Smooth muscle cell (in vitro differentiated cells): ENCODE measurements around the gene EEPD1. TPM values are rescaled to one million over a fixed set of nuclear protein-coding genes. Genes with fewer than 3 reads are reported as not detected.

Experiments
- DNase-seq: peaks from one replicate; lab custom pipeline; 2025; ENCODE audit not compliant: unreplicated experiment; lab: John Stamatoyannopoulos, UW
- H2AFZ ChIP-seq: fragments of 200-600 bp; sonication (generic); 2 replicates; pipeline ENCODE4 v1.6.0; 2016; ENCODE audit warnings: antibody characterized with exemption, low read depth, mild to moderate bottlenecking
- H3F3A ChIP-seq: fragments of 200-600 bp; sonication (generic); 2 replicates; pipeline ENCODE4 v1.6.0; 2017; ENCODE audit warnings: antibody characterized with exemption, low read depth
- H3K27ac ChIP-seq: fragments of 200-600 bp; sonication (generic); 2 replicates; pipeline ENCODE4 v1.5.1; 2016; ENCODE audit warnings: low read depth, mild to moderate bottlenecking
- H3K27me3 ChIP-seq: fragments of 200-600 bp; sonication (generic); 2 replicates; pipeline ENCODE4 v1.6.1; 2016; ENCODE audit warnings: low read depth, mild to moderate bottlenecking
- H3K36me3 ChIP-seq: fragments of 200-600 bp; sonication (generic); 2 replicates; pipeline ENCODE4 v1.5.1; 2016; ENCODE audit warnings: low read depth
- H3K4me1 ChIP-seq: fragments of 200-600 bp; sonication (generic); 2 replicates; pipeline ENCODE4 v1.5.1; 2016; ENCODE audit warnings: low read depth
- H3K4me2 ChIP-seq: fragments of 200-600 bp; sonication (generic); 2 replicates; pipeline ENCODE4 v1.6.0; 2016; ENCODE audit warnings: mild to moderate bottlenecking
- H3K4me3 ChIP-seq: fragments of 200-600 bp; sonication (generic); 2 replicates; pipeline ENCODE4 v1.5.1; 2016; ENCODE audit warnings: mild to moderate bottlenecking
- H3K79me2 ChIP-seq: fragments of 200-600 bp; sonication (generic); 2 replicates; pipeline ENCODE4 v1.6.0; 2016; ENCODE audit warnings: low read depth, mild to moderate bottlenecking
- H3K9ac ChIP-seq: fragments of 200-600 bp; sonication (generic); 2 replicates; pipeline ENCODE4 v1.6.0; 2016; ENCODE audit warnings: low read depth
- H3K9me3 ChIP-seq: fragments of 200-600 bp; sonication (generic); replicated peaks from 2 replicates; pipeline ENCODE4 v1.5.1; 2016; ENCODE audit warnings: low read depth
- H4K20me1 ChIP-seq: fragments of 200-600 bp; sonication (generic); 2 replicates; pipeline ENCODE4 v1.6.0; 2016; ENCODE audit warnings: low read depth
- WGBS: methylation state at CpG from one replicate; pipeline ENCODE4 v1.1.7; 2016; ENCODE audit warnings: low lambda C conversion rate; 5-methylcytosine and 5-hydroxymethylcytosine counted together
- polyA plus RNA-seq: library from polyadenylated mRNA; unstranded; fragments of >200 nt; fragmentation: Nextera tagmentation; extraction: Ambion mirVana; gene quantifications from 2 replicates; pipeline ENCODE4 v1.2.1, GENCODE V29; 2016
- total RNA-seq: library from RNA; depleted of rRNA; stranded (reverse); fragments of >200 nt; gene quantifications from 2 replicates; pipeline ENCODE4 v1.2.3, GENCODE V29; 2014
- TF ChIP-seq, protein P1 (sequence below): fragments of 200-600 bp; sonication (generic); IDR thresholded peaks from 2 replicates; pipeline ENCODE4 v1.5.1; 2017; ENCODE audit warnings: borderline replicate concordance, mild to moderate bottlenecking, antibody characterized with exemption; ENCODE audit not compliant: insufficient read depth, poor library complexity, severe bottlenecking

Gene EEPD1
- total and polyA plus RNA-seq, 2 experiments from 2014 or later = 1.5 TPM

DNA sequence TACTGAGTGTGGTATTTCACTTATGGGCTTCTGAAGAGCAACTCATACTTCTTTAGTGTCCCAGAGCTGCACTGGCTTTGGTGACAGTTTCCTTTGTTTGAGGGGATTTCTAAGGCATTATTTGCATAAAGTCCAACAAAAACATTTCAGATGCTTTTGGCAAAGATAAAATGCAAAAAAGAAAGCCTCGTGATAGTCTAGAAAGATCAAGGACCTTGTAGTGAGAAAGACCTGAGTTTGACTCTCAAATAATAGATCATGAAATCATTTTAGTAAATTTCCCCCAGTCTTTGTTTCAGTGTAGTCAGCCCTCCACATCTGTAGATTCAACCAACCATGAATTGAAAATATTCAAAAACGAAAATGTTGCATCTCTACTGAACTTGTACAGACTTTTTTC, 107.4 kb downstream of the EEPD1 start:
- Histone ChIP-seq H3K36me3 (no peaks in the 10 kb centered on the region), H3K79me2 (no peaks in the 10 kb centered on the region), H3K9ac (no peak overlapping the region), H3K4me2 (no peak overlapping the region), H3K27me3 (no peaks in the 10 kb centered on the region), H3K9me3 (no peaks in the 10 kb centered on the region), H3F3A (no peaks in the 10 kb centered on the region), H3K4me3 (no peak overlapping the region), H3K4me1 (peaks cover 9% of the 10 kb centered on the region), H3K27ac (no peak overlapping the region), H4K20me1 (no peaks in the 10 kb centered on the region), H2AFZ (no peak overlapping the region)
- TF ChIP-seq, protein P1, sequence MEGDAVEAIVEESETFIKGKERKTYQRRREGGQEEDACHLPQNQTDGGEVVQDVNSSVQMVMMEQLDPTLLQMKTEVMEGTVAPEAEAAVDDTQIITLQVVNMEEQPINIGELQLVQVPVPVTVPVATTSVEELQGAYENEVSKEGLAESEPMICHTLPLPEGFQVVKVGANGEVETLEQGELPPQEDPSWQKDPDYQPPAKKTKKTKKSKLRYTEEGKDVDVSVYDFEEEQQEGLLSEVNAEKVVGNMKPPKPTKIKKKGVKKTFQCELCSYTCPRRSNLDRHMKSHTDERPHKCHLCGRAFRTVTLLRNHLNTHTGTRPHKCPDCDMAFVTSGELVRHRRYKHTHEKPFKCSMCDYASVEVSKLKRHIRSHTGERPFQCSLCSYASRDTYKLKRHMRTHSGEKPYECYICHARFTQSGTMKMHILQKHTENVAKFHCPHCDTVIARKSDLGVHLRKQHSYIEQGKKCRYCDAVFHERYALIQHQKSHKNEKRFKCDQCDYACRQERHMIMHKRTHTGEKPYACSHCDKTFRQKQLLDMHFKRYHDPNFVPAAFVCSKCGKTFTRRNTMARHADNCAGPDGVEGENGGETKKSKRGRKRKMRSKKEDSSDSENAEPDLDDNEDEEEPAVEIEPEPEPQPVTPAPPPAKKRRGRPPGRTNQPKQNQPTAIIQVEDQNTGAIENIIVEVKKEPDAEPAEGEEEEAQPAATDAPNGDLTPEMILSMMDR = no peak
- no peak for DNase-seq
- WGBS = 78% methylated on average over 2 of the region's 2 CpGs

DNA sequence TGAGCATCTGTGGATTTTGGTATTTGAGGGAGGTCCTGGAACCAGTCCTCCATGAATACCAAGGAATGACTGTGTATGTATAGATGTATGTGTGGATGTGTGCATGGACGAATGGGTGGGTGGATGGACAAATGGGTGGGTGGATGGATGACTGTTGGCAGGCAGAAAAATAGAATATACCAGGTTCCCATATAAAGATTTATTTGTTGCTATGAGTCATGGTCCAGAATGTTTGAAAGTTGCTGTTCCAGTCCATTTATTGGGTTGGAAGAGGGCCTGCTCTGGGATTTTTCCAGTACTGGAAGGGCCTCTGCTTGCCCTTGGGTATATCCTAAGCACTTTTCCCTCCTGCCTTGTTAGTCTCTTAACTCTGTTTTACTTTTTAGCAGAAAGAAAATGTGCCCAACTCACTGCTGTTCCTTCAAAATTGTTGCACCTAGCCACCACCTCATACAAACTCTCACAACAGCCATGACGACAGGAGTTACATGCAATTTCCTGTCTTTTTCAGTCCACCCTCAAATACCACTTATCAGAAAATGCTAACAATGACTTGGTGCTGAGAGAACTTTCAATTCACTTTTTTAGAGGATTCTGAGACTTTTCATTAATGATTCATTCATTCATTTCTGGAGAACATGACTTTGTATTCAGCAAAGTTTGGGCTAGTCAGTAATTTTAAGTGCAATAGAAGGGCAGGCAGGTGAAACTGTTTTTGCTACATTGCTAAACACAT, 108.1 kb downstream of the EEPD1 start:
- DNase-seq = no peak
- 55% methylated on average over 2 of the region's 2 CpGs for WGBS

DNA sequence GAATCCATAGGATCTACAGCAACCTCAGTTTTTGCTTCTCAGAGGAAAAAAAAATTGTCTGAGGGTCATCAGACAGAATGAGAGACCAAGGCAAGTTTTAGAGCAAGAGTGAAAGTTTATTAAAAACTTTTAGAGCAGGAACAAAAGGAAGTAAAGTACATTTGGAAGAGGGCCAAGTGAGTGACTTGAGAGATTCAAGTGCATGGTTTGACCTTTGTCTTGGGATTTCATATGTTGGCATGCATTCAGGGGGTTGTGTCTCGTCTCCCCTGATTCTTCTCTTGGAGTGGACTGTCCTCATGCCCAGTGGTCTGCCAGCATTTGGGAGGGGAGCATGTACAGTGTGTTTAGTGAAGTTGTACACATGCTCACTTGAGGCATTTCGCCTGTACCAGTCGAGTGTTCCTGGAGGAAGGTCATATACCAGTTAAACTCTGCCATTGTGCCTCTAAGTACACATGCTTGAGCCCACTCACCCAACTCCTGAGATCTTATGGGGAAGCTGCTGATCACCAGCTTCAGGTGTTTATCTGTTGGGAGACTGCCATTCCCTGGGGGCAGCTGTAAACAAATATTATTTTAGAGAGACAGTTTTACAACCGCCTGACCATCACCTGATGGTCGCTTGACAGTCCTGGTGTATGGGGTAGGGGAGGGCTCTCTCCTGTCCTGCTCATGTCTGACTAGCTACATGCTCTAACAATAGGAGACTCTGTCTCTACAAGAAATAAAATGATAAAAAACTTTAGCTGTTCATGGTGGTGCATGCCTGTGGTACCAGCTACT, 109.4 kb downstream of the EEPD1 start:
- Histone ChIP-seq H3K9me3 (no peaks in the 10 kb centered on the region), H3F3A (no peaks in the 10 kb centered on the region), H2AFZ (no peak overlapping the region), H3K79me2 (no peaks in the 10 kb centered on the region), H3K36me3 (no peaks in the 10 kb centered on the region), H3K27ac (no peak overlapping the region), H4K20me1 (no peaks in the 10 kb centered on the region), H3K4me1 (peaks cover 9% of the 10 kb centered on the region), H3K9ac (no peak overlapping the region), H3K4me3 (no peak overlapping the region), H3K4me2 (no peak overlapping the region), H3K27me3 (no peaks in the 10 kb centered on the region)
- 93% methylated on average over 5 of the region's 5 CpGs for WGBS
- TF ChIP-seq, protein P1 = no peak
- no peak for DNase-seq

More for the DNA sequence above, 108.1 kb downstream of the EEPD1 start:
- Histone ChIP-seq H3K9me3 (no peaks in the 10 kb centered on the region), H3F3A (no peaks in the 10 kb centered on the region), H4K20me1 (no peaks in the 10 kb centered on the region), H3K4me1 (peaks cover 9% of the 10 kb centered on the region), H3K9ac (no peak overlapping the region), H3K79me2 (no peaks in the 10 kb centered on the region), H3K4me2 (no peak overlapping the region), H3K36me3 (no peaks in the 10 kb centered on the region), H3K27me3 (no peaks in the 10 kb centered on the region), H2AFZ (no peak overlapping the region), H3K4me3 (no peak overlapping the region), H3K27ac (peak overlapping the region; percentile 14)
- TF ChIP-seq, protein P1 = no peak

DNA sequence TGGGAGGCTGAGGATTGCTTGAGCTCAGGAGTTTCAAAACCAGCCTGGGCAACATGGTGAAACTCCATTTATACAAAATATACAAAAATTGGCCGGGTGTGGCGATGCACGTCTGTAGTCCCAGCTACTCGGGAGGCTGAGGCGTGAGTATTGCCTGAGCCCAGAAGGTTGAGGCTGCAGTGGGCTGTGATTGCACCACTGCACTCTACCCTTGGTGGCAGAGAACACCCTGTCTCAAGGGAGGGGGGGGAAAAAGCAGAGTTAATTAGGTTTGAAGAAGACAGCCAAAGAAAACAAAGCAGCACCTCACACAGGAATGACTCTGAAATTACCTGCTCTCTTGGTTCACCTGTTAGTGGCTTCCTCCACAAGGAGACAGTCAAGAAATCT, 110.0 kb downstream of the EEPD1 start:
- TF ChIP-seq, protein P1 = no peak
- no peaks in the 10 kb centered on the region for H4K20me1 ChIP-seq
- H3K4me3 ChIP-seq = no peak overlapping the region
- no peak overlapping the region for H3K4me2 ChIP-seq
- H2AFZ ChIP-seq = no peak overlapping the region
- H3K9me3 ChIP-seq = no peaks in the 10 kb centered on the region
- peaks cover 5% of the 10 kb centered on the region for H3K4me1 ChIP-seq
- no peak for DNase-seq
- no peaks in the 10 kb centered on the region for H3F3A ChIP-seq
- WGBS = 97% methylated on average over 5 of the region's 5 CpGs
- H3K79me2 ChIP-seq = no peaks in the 10 kb centered on the region
- H3K27ac ChIP-seq = no peak overlapping the region
- no peak overlapping the region for H3K9ac ChIP-seq
- no peaks in the 10 kb centered on the region for H3K36me3 ChIP-seq
- no peaks in the 10 kb centered on the region for H3K27me3 ChIP-seq
